Suprapubic skin (tissue), 3 donors: ENCODE results near the gene VEPH1.

ENCODE experiments used
- CTCF ChIP-seq, 2 donors: fragments of 200-600 bp in 1 of 2; fragments of 450-650 bp in 1 of 2; sonication (generic) in 1 of 2; IDR thresholded peaks; one replicate each; pipeline ENCODE4 v1.5.1; 2016 to 2019; ENCODE audit warnings: antibody characterized with exemption in 2 of 2, mild to moderate bottlenecking in 1 of 2, moderate library complexity in 1 of 2
- POLR2A ChIP-seq, 2 donors: fragments of 450-650 bp; IDR thresholded peaks; one replicate each; pipeline ENCODE4 v1.6.1; 2017; ENCODE audit warnings: antibody characterized with exemption in 2 of 2, mild to moderate bottlenecking in 2 of 2, moderate library complexity in 2 of 2

DNA sequence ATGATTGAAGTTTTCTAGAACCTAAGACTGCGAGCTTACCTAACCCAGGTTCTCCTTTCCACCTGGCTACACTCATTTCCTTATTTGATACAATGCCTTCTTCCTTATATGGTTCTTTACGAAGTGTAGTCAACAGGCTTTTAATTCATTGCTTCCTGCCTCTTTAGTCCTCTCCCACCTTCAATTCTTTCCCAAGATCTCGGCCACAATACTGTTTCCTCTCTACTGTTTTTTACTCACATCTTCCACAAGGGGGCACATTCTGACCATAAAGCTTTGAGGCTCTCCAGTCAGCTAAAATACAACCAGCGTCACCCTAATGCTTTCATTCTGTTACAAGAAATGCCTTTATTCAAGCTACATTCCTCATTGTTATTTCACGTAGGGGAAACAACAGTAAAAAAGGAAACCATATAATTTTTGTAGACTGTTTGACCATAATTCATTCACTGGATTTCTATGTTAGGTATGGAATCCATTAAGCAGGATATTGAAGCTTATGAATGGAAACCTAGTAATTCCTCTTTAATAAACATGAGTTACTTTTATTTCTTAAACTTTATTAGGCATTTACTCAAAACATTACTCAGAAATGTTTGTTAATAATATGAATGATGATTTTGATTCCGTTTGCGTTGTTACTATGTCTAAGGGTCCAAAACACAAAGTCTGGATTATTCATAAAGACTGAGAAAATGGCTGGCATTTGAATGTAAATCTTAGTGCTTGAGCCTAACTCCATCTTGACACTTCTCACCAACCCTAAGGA lies 29.5 kb upstream of the VEPH1 start:
- TF ChIP-seq POLR2A (IDR thresholded peaks at IDR 0.05) (no peak), CTCF (IDR thresholded peaks at IDR 0.05) (peak; percentile 52 to 60)
